Measurements from ENCODE around the gene CYBC1. TPM values are rescaled to one million over a fixed set of nuclear protein-coding genes. Genes with fewer than 3 reads are reported as not detected.

The CYBC1 gene
- total RNA-seq, 1 experiment from 2014 or later: 71.7 TPM

DNA sequence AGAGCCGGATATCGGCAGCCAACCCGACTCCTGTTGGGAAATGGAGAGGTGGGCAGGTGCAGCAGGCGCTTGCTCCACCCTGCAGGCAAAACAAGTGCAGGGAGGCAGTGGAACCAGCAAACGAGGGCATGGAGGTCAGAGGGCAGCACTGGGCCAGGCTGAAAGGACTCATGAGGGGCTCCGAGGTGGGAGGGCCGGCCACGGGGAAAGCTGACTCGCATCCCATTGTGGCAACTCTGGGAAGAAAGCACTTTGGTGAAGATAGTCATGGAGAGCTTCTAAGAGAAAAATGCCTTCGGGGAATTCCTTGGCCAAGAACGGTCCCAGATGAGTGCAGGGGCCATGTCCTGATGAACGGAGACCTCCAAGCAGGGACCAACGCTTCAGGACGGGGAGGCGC is 4.4 kb downstream of the CYBC1 start (continued):
- TF ChIP-seq, protein P1, sequence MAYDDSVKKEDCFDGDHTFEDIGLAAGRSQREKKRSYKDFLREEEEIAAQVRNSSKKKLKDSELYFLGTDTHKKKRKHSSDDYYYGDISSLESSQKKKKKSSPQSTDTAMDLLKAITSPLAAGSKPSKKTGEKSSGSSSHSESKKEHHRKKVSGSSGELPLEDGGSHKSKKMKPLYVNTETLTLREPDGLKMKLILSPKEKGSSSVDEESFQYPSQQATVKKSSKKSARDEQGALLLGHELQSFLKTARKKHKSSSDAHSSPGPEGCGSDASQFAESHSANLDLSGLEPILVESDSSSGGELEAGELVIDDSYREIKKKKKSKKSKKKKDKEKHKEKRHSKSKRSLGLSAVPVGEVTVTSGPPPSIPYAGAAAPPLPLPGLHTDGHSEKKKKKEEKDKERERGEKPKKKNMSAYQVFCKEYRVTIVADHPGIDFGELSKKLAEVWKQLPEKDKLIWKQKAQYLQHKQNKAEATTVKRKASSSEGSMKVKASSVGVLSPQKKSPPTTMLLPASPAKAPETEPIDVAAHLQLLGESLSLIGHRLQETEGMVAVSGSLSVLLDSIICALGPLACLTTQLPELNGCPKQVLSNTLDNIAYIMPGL (CRISPR knock-in tag; IDR thresholded peaks at IDR 0.05): no peak
- TF ChIP-seq CTCF (IDR thresholded peaks at IDR 0.05): no peak
- TF ChIP-seq ARID4B (CRISPR knock-in tag; IDR thresholded peaks at IDR 0.05; ENCODE audit: borderline replicate concordance): no peak

DNA sequence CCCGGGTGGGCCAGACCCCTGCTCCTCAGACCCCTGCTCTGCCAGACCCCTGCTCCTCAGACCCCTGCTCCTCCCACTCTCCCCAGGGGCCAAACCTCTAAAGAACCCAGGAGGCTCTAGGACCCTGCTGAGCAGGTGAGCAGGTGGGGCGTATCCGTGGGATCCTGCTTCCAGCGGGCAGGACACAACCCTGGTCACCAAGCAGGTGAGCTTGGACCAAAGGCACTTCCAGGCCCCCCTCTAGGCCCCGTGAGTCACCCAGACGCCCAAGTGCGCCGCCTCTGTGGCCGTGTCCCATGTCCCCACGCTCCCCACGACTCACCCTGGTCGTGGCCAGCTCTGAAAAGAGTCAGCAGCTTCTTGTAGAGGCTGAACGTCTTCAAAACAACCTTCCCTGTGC is 5.0 kb downstream of the CYBC1 start:
- H3K36me3 Mint-ChIP-seq: peaks cover 7% of the 10 kb centered on the region
- H3K9me3 Mint-ChIP-seq: no peaks in the 10 kb centered on the region
- ATAC-seq (no peak), DNase-seq (ENCODE audit: low spot score) (no peak)
- H3K27me3 Mint-ChIP-seq (ENCODE audit: low read depth): no peaks in the 10 kb centered on the region
- peaks cover 15% of the 10 kb centered on the region for H3K4me1 Mint-ChIP-seq
- ChIA-PET POLR2A (no interaction called here), CTCF (no interaction called here)
- no peak overlapping the region for H3K27ac Mint-ChIP-seq
- H3K4me3 Mint-ChIP-seq: no peak overlapping the region
- TF ChIP-seq CREB1 (CRISPR knock-in tag; IDR thresholded peaks at IDR 0.05): no peak
- TF ChIP-seq PREB (CRISPR knock-in tag; IDR thresholded peaks at IDR 0.05; ENCODE audit: borderline replicate concordance): no peak
- no peak for TF ChIP-seq KAT7 (CRISPR knock-in tag; IDR thresholded peaks at IDR 0.05; ENCODE audit: borderline replicate concordance)
- TF ChIP-seq MYBL2 (CRISPR knock-in tag; IDR thresholded peaks at IDR 0.05): no peak
- TF ChIP-seq TEAD4 (CRISPR knock-in tag; IDR thresholded peaks at IDR 0.05): no peak
- no peak for TF ChIP-seq ZNF317 (CRISPR knock-in tag; IDR thresholded peaks at IDR 0.05; ENCODE audit: borderline replicate concordance, low read depth)
- TF ChIP-seq, protein P2, sequence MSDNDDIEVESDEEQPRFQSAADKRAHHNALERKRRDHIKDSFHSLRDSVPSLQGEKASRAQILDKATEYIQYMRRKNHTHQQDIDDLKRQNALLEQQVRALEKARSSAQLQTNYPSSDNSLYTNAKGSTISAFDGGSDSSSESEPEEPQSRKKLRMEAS (CRISPR knock-in tag; IDR thresholded peaks at IDR 0.05): no peak
- no peak for TF ChIP-seq ZNF232 (CRISPR knock-in tag; IDR thresholded peaks at IDR 0.05)
- no peak for TF ChIP-seq CBFB (CRISPR knock-in tag; IDR thresholded peaks at IDR 0.05; ENCODE audit: low read depth)
- no peak for TF ChIP-seq ZNF425 (CRISPR knock-in tag; conservative IDR thresholded peaks at IDR 0.05)
- no peak for TF ChIP-seq E2F1 (CRISPR knock-in tag; IDR thresholded peaks at IDR 0.05)
- TF ChIP-seq ZNF281 (CRISPR knock-in tag; IDR thresholded peaks at IDR 0.05): no peak
- no peak for TF ChIP-seq ETV6 (CRISPR knock-in tag; IDR thresholded peaks at IDR 0.05)
- TF ChIP-seq RORB (CRISPR knock-in tag; IDR thresholded peaks at IDR 0.05): no peak
- TF ChIP-seq, protein P3, sequence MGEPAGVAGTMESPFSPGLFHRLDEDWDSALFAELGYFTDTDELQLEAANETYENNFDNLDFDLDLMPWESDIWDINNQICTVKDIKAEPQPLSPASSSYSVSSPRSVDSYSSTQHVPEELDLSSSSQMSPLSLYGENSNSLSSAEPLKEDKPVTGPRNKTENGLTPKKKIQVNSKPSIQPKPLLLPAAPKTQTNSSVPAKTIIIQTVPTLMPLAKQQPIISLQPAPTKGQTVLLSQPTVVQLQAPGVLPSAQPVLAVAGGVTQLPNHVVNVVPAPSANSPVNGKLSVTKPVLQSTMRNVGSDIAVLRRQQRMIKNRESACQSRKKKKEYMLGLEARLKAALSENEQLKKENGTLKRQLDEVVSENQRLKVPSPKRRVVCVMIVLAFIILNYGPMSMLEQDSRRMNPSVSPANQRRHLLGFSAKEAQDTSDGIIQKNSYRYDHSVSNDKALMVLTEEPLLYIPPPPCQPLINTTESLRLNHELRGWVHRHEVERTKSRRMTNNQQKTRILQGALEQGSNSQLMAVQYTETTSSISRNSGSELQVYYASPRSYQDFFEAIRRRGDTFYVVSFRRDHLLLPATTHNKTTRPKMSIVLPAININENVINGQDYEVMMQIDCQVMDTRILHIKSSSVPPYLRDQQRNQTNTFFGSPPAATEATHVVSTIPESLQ (CRISPR knock-in tag; IDR thresholded peaks at IDR 0.05): no peak

All from WTC11 (cell line).